ENCODE results near the gene MCTS1. TPM values are rescaled to one million over a fixed set of nuclear protein-coding genes. Genes with fewer than 3 reads are reported as not detected.

Gene MCTS1
- total and polyA plus RNA-seq, 11 donors, result 17.6 to 47.3 (median 40.8) TPM

GRCh38 chrX:120585702-120586101 is 18.2 kb upstream of the MCTS1 start:
- H3K27me3 ChIP-seq, result peaks cover 0 to 7% (median 0%) of the 10 kb centered on the region in 9 donors
- no peaks in the 10 kb centered on the region for H3K4me1 ChIP-seq
- H3K36me3 ChIP-seq, result no peaks in the 10 kb centered on the region
- ATAC-seq, result no peak
- 80 to 95% (median 87%) methylated on average over 2 of the region's 2 CpGs for WGBS, 4 donors
- no peak overlapping the region for H3K27ac ChIP-seq
- H3K4me3 ChIP-seq, result no peak overlapping the region
- intact Hi-C loops (cut with DNase I), result no loop called here
- DNase-seq, result no peak
- H3K9me3 ChIP-seq, result no peaks in the 10 kb centered on the region
- TF ChIP-seq POLR2A (IDR thresholded peaks at IDR 0.05) (no peak), CTCF (IDR thresholded peaks at IDR 0.05) (no peak)

- Histone ChIP-seq H3K27me3 (no peaks in the 10 kb centered on the region), H3K9me3 (no peaks in the 10 kb centered on the region), H3K36me3 (peaks cover 0 to 33% (median 16%) of the 10 kb centered on the region in 9 donors), H3K4me3 (peak overlapping the region; percentile 18 to 82 (median 70)), H3K4me1 (peaks cover 0 to 17% (median 8%) of the 10 kb centered on the region in 12 donors), H3K27ac (peak overlapping the region; percentile 77 to 93 (median 86))
- peak; percentile 45 to 85 (median 73) for ATAC-seq
- TF ChIP-seq CTCF (IDR thresholded peaks at IDR 0.05), result no peak
- no peak for TF ChIP-seq POLR2A (IDR thresholded peaks at IDR 0.05)
- WGBS, 4 donors, result 0 to 24% (median 12%) methylated on average over 5 of the region's 5 CpGs
- intact Hi-C loops (cut with DNase I), result loop anchor here in 8 of 10 donors (1.0 to 5.0 kb wide), 3 partner anchors 42 to 44 kb away; partner anchors contain the start of gene CUL4B (in 7 of the 8)
- peak in 3 of 5 donors; percentile 9 to 41 (median 25) for DNase-seq
Measured at GRCh38 chrX:120604361-120604782, 471 bp downstream of the MCTS1 start.

GRCh38 chrX:120612086-120612485 is 8.2 kb downstream of the MCTS1 start:
- Histone ChIP-seq H3K9me3 (no peaks in the 10 kb centered on the region), H3K36me3 (peaks cover 0 to 95% (median 60%) of the 10 kb centered on the region in 9 donors), H3K27ac (no peak overlapping the region), H3K4me3 (no peak overlapping the region), H3K4me1 (no peaks in the 10 kb centered on the region), H3K27me3 (no peaks in the 10 kb centered on the region)
- TF ChIP-seq CTCF (IDR thresholded peaks at IDR 0.05) (no peak), POLR2A (IDR thresholded peaks at IDR 0.05) (no peak)
- 78 to 98% (median 86%) methylated on average over 1 of the region's 1 CpG for WGBS, 4 donors
- ATAC-seq (no peak), DNase-seq (no peak)
- intact Hi-C loops (cut with DNase I), result no loop called here

- TF ChIP-seq POLR2A (IDR thresholded peaks at IDR 0.05) (no peak), CTCF (IDR thresholded peaks at IDR 0.05) (no peak)
- intact Hi-C loops (cut with DNase I), result no loop called here
Measured at GRCh38 chrX:120614816-120615215, 10.9 kb downstream of the MCTS1 start.

More at GRCh38 chrX:120614816-120615215, 10.9 kb downstream of the MCTS1 start:
- H3K27me3 ChIP-seq, result no peaks in the 10 kb centered on the region
- no peak overlapping the region for H3K27ac ChIP-seq
- H3K36me3 ChIP-seq, result peaks cover 0 to 75% (median 39%) of the 10 kb centered on the region in 9 donors
- DNase-seq (no peak), ATAC-seq (no peak)
- no peaks in the 10 kb centered on the region for H3K4me1 ChIP-seq
- no peak overlapping the region for H3K4me3 ChIP-seq
- H3K9me3 ChIP-seq, result no peaks in the 10 kb centered on the region
